HG02763 (cell line): ENCODE results near the gene C1QB.

Source experiments
- ATAC-seq: cut with Tn5 transposase; IDR thresholded peaks from one replicate; pipeline ENCODE4 v1.9.1; 2021; ENCODE audit warnings: mild to moderate bottlenecking, moderate library complexity; ENCODE audit not compliant: unreplicated experiment

C1QB gene

GRCh38 chr1:22652881-22653316 is at the start of gene C1QB:
Gene C1QB (plus strand): TSS chr1:22653236. CDS start chr1:22659463, 6,227 bp downstream.
- no peak for ATAC-seq

- no peak for ATAC-seq
Measured at GRCh38 chr1:22606161-22606560, 46.9 kb upstream of the C1QB start.

GRCh38 chr1:22607154-22607553 is 45.9 kb upstream of the C1QB start:
- no peak for ATAC-seq

- no peak for ATAC-seq
Measured at GRCh38 chr1:22608361-22608760, 44.7 kb upstream of the C1QB start.

- ATAC-seq = no peak
Measured at GRCh38 chr1:22609291-22609690, 43.7 kb upstream of the C1QB start.

- ATAC-seq = no peak
Measured at GRCh38 chr1:22611530-22611947, 41.5 kb upstream of the C1QB start.

GRCh38 chr1:22612671-22613571 is 40.1 kb upstream of the C1QB start:
- no peak for ATAC-seq

GRCh38 chr1:22613572-22613918 is 39.5 kb upstream of the C1QB start:
- no peak for ATAC-seq

- ATAC-seq = no peak
Measured at GRCh38 chr1:22613951-22614350, 39.1 kb upstream of the C1QB start.

GRCh38 chr1:22615886-22616285 is 37.1 kb upstream of the C1QB start:
- ATAC-seq = no peak

- ATAC-seq = no peak
Measured at GRCh38 chr1:22616571-22616970, 36.5 kb upstream of the C1QB start.

GRCh38 chr1:22618056-22618455 is 35.0 kb upstream of the C1QB start:
- no peak for ATAC-seq

GRCh38 chr1:22619252-22619651 is 33.8 kb upstream of the C1QB start:
- ATAC-seq = no peak

GRCh38 chr1:22619798-22620197 is 33.2 kb upstream of the C1QB start:
- no peak for ATAC-seq

GRCh38 chr1:22621761-22622160 is 31.3 kb upstream of the C1QB start:
- no peak for ATAC-seq

- no peak for ATAC-seq
Measured at GRCh38 chr1:22625262-22625925, 27.6 kb upstream of the C1QB start.

GRCh38 chr1:22626237-22627157 is 26.5 kb upstream of the C1QB start:
- no peak for ATAC-seq

- ATAC-seq = no peak
Measured at GRCh38 chr1:22627331-22627730, 25.7 kb upstream of the C1QB start.

- ATAC-seq = no peak
Measured at GRCh38 chr1:22628698-22629444, 24.2 kb upstream of the C1QB start.

GRCh38 chr1:22629886-22630285 is 23.1 kb upstream of the C1QB start:
- no peak for ATAC-seq
